HG03521 (cell line): ENCODE data around the gene SLC45A2.
A peak's percentile ranks its signal among the peaks of the same experiment; 100 is the strongest.
"Not testable (repeated sequence)": the region's sequence is repeated elsewhere in the genome, so short reads cannot be mapped to it uniquely, and the experiment has no call there.

Experiments
- ATAC-seq: cut with Tn5 transposase; IDR thresholded peaks from one replicate; pipeline ENCODE4 v1.9.1; 2021; ENCODE audit warnings: mild to moderate bottlenecking, moderate library complexity; ENCODE audit not compliant: unreplicated experiment

SLC45A2 gene

GRCh38 chr5:33969572-33970452 is 14.7 kb downstream of the SLC45A2 start:
- peak; percentile 61 for ATAC-seq

GRCh38 chr5:33968211-33969005 is 16.1 kb downstream of the SLC45A2 start:
- ATAC-seq: no peak

- no peak for ATAC-seq
These were observed 17.7 kb downstream of the SLC45A2 start for GRCh38 chr5:33966805-33967204.

GRCh38 chr5:33964132-33964700 is 20.3 kb downstream of the SLC45A2 start:
- no peak for ATAC-seq

- ATAC-seq: no peak
These were observed 26.3 kb downstream of the SLC45A2 start for GRCh38 chr5:33958176-33958575.

GRCh38 chr5:33957577-33958150 is 26.8 kb downstream of the SLC45A2 start:
- no peak for ATAC-seq

- not testable (repeated sequence) for ATAC-seq
These were observed 32.3 kb downstream of the SLC45A2 start for GRCh38 chr5:33952175-33952574.

GRCh38 chr5:33944543-33945132 is 39.9 kb downstream of the SLC45A2 start:
- ATAC-seq: no peak

- no peak for ATAC-seq
These were observed 43.4 kb downstream of the SLC45A2 start for GRCh38 chr5:33941090-33941489.

- ATAC-seq: no peak
These were observed 44.8 kb downstream of the SLC45A2 start for GRCh38 chr5:33939556-33940262.

GRCh38 chr5:33938881-33939280 is 45.6 kb downstream of the SLC45A2 start:
- ATAC-seq: no peak

- no peak for ATAC-seq
These were observed 46.0 kb downstream of the SLC45A2 start for GRCh38 chr5:33938507-33938796.

GRCh38 chr5:33937707-33938506 is 46.6 kb downstream of the SLC45A2 start:
- no peak for ATAC-seq

- no peak for ATAC-seq
These were observed 47.3 kb downstream of the SLC45A2 start for GRCh38 chr5:33937017-33937706.

- no peak for ATAC-seq
These were observed 48.0 kb downstream of the SLC45A2 start, which contains the start of gene RXFP3 for GRCh38 chr5:33936381-33937016. Gene RXFP3 (plus strand): TSS chr5:33936386. CDS start chr5:33936741, 355 bp downstream.

- ATAC-seq: no peak
These were observed 48.5 kb downstream of the SLC45A2 start for GRCh38 chr5:33936004-33936380.

- peak; percentile 26 for ATAC-seq
These were observed 50.3 kb downstream of the SLC45A2 start for GRCh38 chr5:33934176-33934575.

- peak; percentile 75 for ATAC-seq
These were observed 50.7 kb downstream of the SLC45A2 start for GRCh38 chr5:33933723-33934169.
